ENCODE results near the gene EVI5L. TPM values are rescaled to one million over a fixed set of nuclear protein-coding genes. Genes with fewer than 3 reads are reported as not detected.

Gene EVI5L
- total and polyA plus RNA-seq, 7 experiments from 2014 or later, result 2.5 to 12.2 (median 8.3) TPM

GRCh38 chr19:7871437-7872305, 41.7 kb downstream of the EVI5L start:
- CTCF ChIA-PET, result no interaction called here
- H3K4me3 ChIP-seq (ENCODE audit: low read length), result peak overlapping the region; percentile 33
- ATAC-seq (peak; percentile 52), DNase-seq (peak; percentile 75 to 95 (median 86))
- H3K9me3 Mint-ChIP-seq, result peaks cover 0 to 4% (median 0%) of the 10 kb centered on the region in 11 donors
- H3K4me1 ChIP-seq (ENCODE audit: control insufficient read depth in 2 of 2, insufficient read depth in 2 of 2, low read length in 2 of 2), result peaks cover 16 to 26% of the 10 kb centered on the region in 2 donors
- no peaks in the 10 kb centered on the region for H3K9me3 ChIP-seq (ENCODE audit: control insufficient read depth in 2 of 3, low read length in 3 of 3)
- H3K36me3 Mint-ChIP-seq, result peaks cover 0 to 5% (median 0%) of the 10 kb centered on the region in 5 donors
- H3K36me3 ChIP-seq (ENCODE audit: control insufficient read depth in 2 of 3, insufficient read depth in 3 of 3, low read length in 3 of 3), result no peaks in the 10 kb centered on the region
- H3K4me3 Mint-ChIP-seq, result peak overlapping the region; percentile 41 to 84 (median 74)
- no peak overlapping the region for H3K27ac ChIP-seq (ENCODE audit: low read depth, low read length)
- peak overlapping the region in 6 of 9 donors; percentile 25 to 87 (median 46) for H3K27ac Mint-ChIP-seq
- intact Hi-C loops (cut with micrococcal nuclease), result no loop called here
- H3K27me3 ChIP-seq (ENCODE audit: control insufficient read depth in 2 of 2, insufficient read depth in 2 of 2, low read length in 2 of 2), result peaks cover 0 to 2% of the 10 kb centered on the region in 2 donors
- POLR2A ChIA-PET, result interaction anchor here (0.5 kb wide), 1 partner anchor 1509 kb away, joined by 3 read pairs; no protein-coding TSS in a partner anchor
- peaks cover 15 to 33% (median 29%) of the 10 kb centered on the region in 7 donors for H3K4me1 Mint-ChIP-seq
- H3K27me3 Mint-ChIP-seq, result peaks cover 0 to 63% (median 8%) of the 10 kb centered on the region in 5 donors

- H3K4me1 Mint-ChIP-seq, result peaks cover 15 to 33% (median 29%) of the 10 kb centered on the region in 7 donors
- H3K27me3 Mint-ChIP-seq, result peaks cover 0 to 59% (median 8%) of the 10 kb centered on the region in 5 donors
- CTCF ChIA-PET, result interaction anchor here (1.0 kb wide), 1 partner anchor 56 kb away, joined by 3 read pairs; no protein-coding TSS in a partner anchor
- H3K27ac Mint-ChIP-seq, result peak overlapping the region in 5 of 9 donors; percentile 25 to 78 (median 33)
- H3K4me3 Mint-ChIP-seq, result peak overlapping the region; percentile 36 to 84 (median 72)
- Histone ChIP-seq H3K4me1 (ENCODE audit: control insufficient read depth in 2 of 2, insufficient read depth in 2 of 2, low read length in 2 of 2) (peaks cover 16 to 26% of the 10 kb centered on the region in 2 donors), H3K27ac (ENCODE audit: low read depth, low read length) (no peak overlapping the region), H3K36me3 (ENCODE audit: control insufficient read depth in 2 of 3, insufficient read depth in 3 of 3, low read length in 3 of 3) (no peaks in the 10 kb centered on the region), H3K27me3 (ENCODE audit: control insufficient read depth in 2 of 2, insufficient read depth in 2 of 2, low read length in 2 of 2) (peaks cover 0 to 2% of the 10 kb centered on the region in 2 donors), H3K4me3 (ENCODE audit: low read length) (no peak overlapping the region), H3K9me3 (ENCODE audit: control insufficient read depth in 2 of 3, low read length in 3 of 3) (no peaks in the 10 kb centered on the region)
- H3K9me3 Mint-ChIP-seq, result peaks cover 0 to 4% (median 0%) of the 10 kb centered on the region in 11 donors
- intact Hi-C loops (cut with micrococcal nuclease), result no loop called here
- DNase-seq (no peak), ATAC-seq (no peak)
- H3K36me3 Mint-ChIP-seq, result peaks cover 0 to 5% (median 0%) of the 10 kb centered on the region in 5 donors
- POLR2A ChIA-PET, result interaction anchor here (1.2 kb wide), 1 partner anchor 10 kb away, joined by 3 read pairs; no protein-coding TSS in a partner anchor
Observed at GRCh38 chr19:7872306-7873204, 42.5 kb downstream of the EVI5L start.

GRCh38 chr19:7873304-7874075, 43.5 kb downstream of the EVI5L start:
- H3K36me3 ChIP-seq (ENCODE audit: control insufficient read depth in 2 of 3, insufficient read depth in 3 of 3, low read length in 3 of 3), result no peaks in the 10 kb centered on the region
- Mint-ChIP-seq H3K27ac (no peak overlapping the region), H3K4me1 (peaks cover 15 to 30% (median 24%) of the 10 kb centered on the region in 7 donors), H3K36me3 (peaks cover 0 to 5% (median 0%) of the 10 kb centered on the region in 5 donors), H3K9me3 (peaks cover 0 to 4% (median 0%) of the 10 kb centered on the region in 11 donors), H3K4me3 (peak overlapping the region; percentile 55 to 85 (median 74)), H3K27me3 (peaks cover 0 to 52% (median 8%) of the 10 kb centered on the region in 5 donors)
- H3K9me3 ChIP-seq (ENCODE audit: control insufficient read depth in 2 of 3, low read length in 3 of 3), result no peaks in the 10 kb centered on the region
- ChIA-PET POLR2A (interaction anchor here (1.2 kb wide), 1 partner anchor 11 kb away, joined by 3 read pairs; no protein-coding TSS in a partner anchor), CTCF (interaction anchor here (1.0 kb wide), 1 partner anchor 55 kb away, joined by 3 read pairs; no protein-coding TSS in a partner anchor)
- H3K27ac ChIP-seq (ENCODE audit: low read depth, low read length), result no peak overlapping the region
- DNase-seq, result no peak
- H3K4me3 ChIP-seq (ENCODE audit: low read length), result no peak overlapping the region
- ATAC-seq, result no peak
- H3K4me1 ChIP-seq (ENCODE audit: control insufficient read depth in 2 of 2, insufficient read depth in 2 of 2, low read length in 2 of 2), result peaks cover 14 to 26% of the 10 kb centered on the region in 2 donors
- intact Hi-C loops (cut with micrococcal nuclease), result no loop called here
- H3K27me3 ChIP-seq (ENCODE audit: control insufficient read depth in 2 of 2, insufficient read depth in 2 of 2, low read length in 2 of 2), result peaks cover 0 to 2% of the 10 kb centered on the region in 2 donors

- Mint-ChIP-seq H3K4me1 (peaks cover 14 to 27% (median 21%) of the 10 kb centered on the region in 7 donors), H3K36me3 (peaks cover 0 to 5% (median 0%) of the 10 kb centered on the region in 5 donors), H3K9me3 (peaks cover 0 to 4% (median 0%) of the 10 kb centered on the region in 11 donors), H3K4me3 (peak within 1 kb of the TSS; percentile 55 to 85 (median 74)), H3K27ac (peak within 1 kb of the TSS in 1 of 9 donors; percentile 67), H3K27me3 (peaks cover 0 to 48% (median 8%) of the 10 kb centered on the region in 5 donors)
- DNase-seq (no peak), ATAC-seq (no peak)
- Histone ChIP-seq H3K27me3 (ENCODE audit: control insufficient read depth in 2 of 2, insufficient read depth in 2 of 2, low read length in 2 of 2) (peaks cover 0 to 2% of the 10 kb centered on the region in 2 donors), H3K9me3 (ENCODE audit: control insufficient read depth in 2 of 3, low read length in 3 of 3) (no peaks in the 10 kb centered on the region), H3K27ac (ENCODE audit: low read depth, low read length) (no peak within 1 kb of the TSS), H3K36me3 (ENCODE audit: control insufficient read depth in 2 of 3, insufficient read depth in 3 of 3, low read length in 3 of 3) (no peaks in the 10 kb centered on the region), H3K4me3 (ENCODE audit: low read length) (no peak within 1 kb of the TSS), H3K4me1 (ENCODE audit: control insufficient read depth in 2 of 2, insufficient read depth in 2 of 2, low read length in 2 of 2) (peaks cover 10 to 26% of the 10 kb centered on the region in 2 donors)
- POLR2A ChIA-PET, result interaction anchor here (1.1 kb wide), 1 partner anchor 29 kb away, joined by 3 read pairs; the partner anchor contains the start of gene MAP2K7
- intact Hi-C loops (cut with micrococcal nuclease), result no loop called here
- CTCF ChIA-PET, result no interaction called here
Observed at GRCh38 chr19:7874076-7874896, 44.3 kb downstream of the EVI5L start, which contains the start of gene PRR36. TSS of gene PRR36 (minus strand) at chr19:7874390. CDS start at chr19:7873689, 701 bp downstream.

- Histone ChIP-seq H3K4me3 (ENCODE audit: low read length) (no peak overlapping the region), H3K9me3 (ENCODE audit: control insufficient read depth in 2 of 3, low read length in 3 of 3) (no peaks in the 10 kb centered on the region), H3K36me3 (ENCODE audit: control insufficient read depth in 2 of 3, insufficient read depth in 3 of 3, low read length in 3 of 3) (no peaks in the 10 kb centered on the region), H3K27me3 (ENCODE audit: control insufficient read depth in 2 of 2, insufficient read depth in 2 of 2, low read length in 2 of 2) (peaks cover 0 to 2% of the 10 kb centered on the region in 2 donors), H3K4me1 (ENCODE audit: control insufficient read depth in 2 of 2, insufficient read depth in 2 of 2, low read length in 2 of 2) (peaks cover 10 to 26% of the 10 kb centered on the region in 2 donors), H3K27ac (ENCODE audit: low read depth, low read length) (no peak overlapping the region)
- no peak for DNase-seq
- Mint-ChIP-seq H3K27ac (peak overlapping the region in 1 of 9 donors; percentile 67), H3K4me1 (peaks cover 14 to 27% (median 21%) of the 10 kb centered on the region in 7 donors), H3K4me3 (peak overlapping the region in 9 of 10 donors; percentile 25 to 83 (median 53)), H3K36me3 (peaks cover 0 to 5% (median 0%) of the 10 kb centered on the region in 5 donors), H3K9me3 (peaks cover 0 to 4% (median 0%) of the 10 kb centered on the region in 11 donors), H3K27me3 (peaks cover 0 to 48% (median 8%) of the 10 kb centered on the region in 5 donors)
- ChIA-PET POLR2A (interaction anchor here (1.1 to 1.3 kb wide), 2 partner anchors 12 to 29 kb away, joined by 3 read pairs; partner anchors contain the start of gene MAP2K7), CTCF (no interaction called here)
- ATAC-seq, result no peak
- intact Hi-C loops (cut with micrococcal nuclease), result no loop called here
Observed at GRCh38 chr19:7874897-7875273, 44.9 kb downstream of the EVI5L start.

All from naive thymus-derived CD4-positive, alpha-beta T cell (primary cell).